PFSK-1 (cell line): ENCODE data around the gene HBQ1.
"Not testable (repeated sequence)": the region's sequence is repeated elsewhere in the genome, so short reads cannot be mapped to it uniquely, and the experiment has no call there.

Experiments used
- FOXP2 ChIP-seq: optimal IDR thresholded peaks from 2 replicates; pipeline ENCODE3; 2011; ENCODE audit warnings: borderline replicate concordance, control low read depth, inconsistent platforms; ENCODE audit not compliant: insufficient read depth; ENCODE audit errors: extremely low read length, extremely low read depth
- POLR2AphosphoS5 ChIP-seq: IDR thresholded peaks from 2 replicates; pipeline ENCODE4 v1.6.1; 2012; ENCODE audit warnings: low read depth, mild to moderate bottlenecking, control low read depth, low read length, moderate library complexity
- REST ChIP-seq, 2 experiments: IDR thresholded peaks; 2 replicates each; pipeline versions ENCODE4 v1.6.1 to v1.8.0; 2011 to 2012; ENCODE audit warnings: low read depth in 2 of 2, low read length in 2 of 2, control low read depth in 1 of 2, inconsistent platforms in 1 of 2, mild to moderate bottlenecking in 1 of 2, moderate library complexity in 1 of 2; ENCODE audit not compliant: insufficient read depth in 1 of 2
- SIN3A ChIP-seq: IDR thresholded peaks from 2 replicates; pipeline ENCODE4 v1.6.1; 2012; ENCODE audit warnings: mild to moderate bottlenecking, low read length, moderate library complexity, borderline replicate concordance; ENCODE audit not compliant: insufficient read depth
- TAF1 ChIP-seq: IDR thresholded peaks from 2 replicates; pipeline ENCODE4 v1.6.1; 2012; ENCODE audit warnings: low read length, control low read depth, borderline replicate concordance; ENCODE audit not compliant: insufficient read depth

GRCh38 chr16:173928-174769, 6.1 kb upstream of the HBQ1 start:
- not testable (repeated sequence) for TF ChIP-seq TAF1, POLR2AphosphoS5, SIN3A, FOXP2
- TF ChIP-seq REST (IDR thresholded peaks at IDR 0.05; ENCODE audit: insufficient read depth in 1 of 2, low read depth in 2 of 2, low read length in 2 of 2): peak; percentile 65 to 82
